ENCODE measurements around the gene TOP1. TPM values are rescaled to one million over a fixed set of nuclear protein-coding genes. Genes with fewer than 3 reads are reported as not detected.
A peak's percentile ranks its signal among the peaks of the same experiment; 100 is the strongest.

TOP1 gene
- total and polyA plus RNA-seq, 9 of the 15 experiments (the other 6 are each of a cell fraction or from before 2014, with no cell fraction given), result 26.4 to 127 (median 39.6) TPM

- TF ChIP-seq ZMIZ1 (IDR thresholded peaks at IDR 0.05; ENCODE audit: low read depth in 2 of 2, low read length in 2 of 2) (no peak), ZNF407 (IDR thresholded peaks at IDR 0.05; ENCODE audit: low read depth) (no peak), TFE3 (CRISPR knock-in tag; IDR thresholded peaks at IDR 0.05) (no peak), PATZ1 (CRISPR knock-in tag; IDR thresholded peaks at IDR 0.05; ENCODE audit: borderline replicate concordance) (no peak), ZSCAN29 (IDR thresholded peaks at IDR 0.05) (no peak), HMBOX1 (IDR thresholded peaks at IDR 0.05) (0 out of 2 replicates have a peak, but pooled peaks have one; percentile 31), EP300 (IDR thresholded peaks at IDR 0.05; ENCODE audit: low read length) (peak; percentile 70), ZNF584 (CRISPR knock-in tag; IDR thresholded peaks at IDR 0.05; ENCODE audit: low read depth) (no peak), NBN (IDR thresholded peaks at IDR 0.05; ENCODE audit: low read depth) (no peak), ATF7 (IDR thresholded peaks at IDR 0.05) (no peak), SAFB (IDR thresholded peaks at IDR 0.05; ENCODE audit: borderline replicate concordance, low read depth, low read length) (no peak), TCF7L2 (IDR thresholded peaks at IDR 0.05; ENCODE audit: low read depth, low read length) (no peak)
Observed at GRCh38 chr20:41072915-41073314, 44.3 kb downstream of the TOP1 start (continued).
